ENCODE results near the gene CACNB1. TPM values are rescaled to one million over a fixed set of nuclear protein-coding genes. Genes with fewer than 3 reads are reported as not detected.

The CACNB1 gene
- polyA plus RNA-seq, 1 donor (not counting 4 experiments of a cell fraction or from before 2014, with no cell fraction given): 4.0 TPM

DNA sequence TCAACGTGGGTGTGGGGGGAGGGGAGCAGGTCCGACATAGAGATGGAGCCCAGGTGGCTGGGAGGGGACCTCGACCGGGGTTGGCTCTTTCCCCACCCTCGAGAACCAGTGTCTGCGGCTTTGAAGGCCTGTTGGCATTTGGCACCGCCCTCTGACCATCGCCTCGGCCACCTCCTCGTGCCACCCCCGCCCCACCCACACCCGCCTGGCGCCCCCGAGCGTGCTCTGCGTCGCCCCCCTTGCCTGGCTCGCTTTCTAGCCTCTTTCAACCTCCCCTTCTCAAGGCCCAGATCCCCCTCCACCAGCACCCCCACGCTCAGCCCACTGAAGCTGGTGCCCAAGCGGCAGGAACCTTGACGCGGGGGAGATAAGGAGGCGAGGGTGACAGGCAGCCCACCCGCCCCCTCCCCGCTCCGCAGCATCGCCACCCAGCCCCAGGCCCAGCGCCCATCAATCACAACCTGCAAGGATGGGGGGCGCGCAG is 619 bp downstream of the CACNB1 start:
- no peak for TF ChIP-seq CTCF (optimal IDR thresholded peaks at IDR 0.05 in 1 of 3, IDR thresholded peaks at IDR 0.05 in 1 of 3, conservative IDR thresholded peaks at IDR 0.05 in 1 of 3; ENCODE audit: extremely low read depth in 1 of 3, insufficient read depth in 2 of 3, low read length in 3 of 3)
- TF ChIP-seq EZH2 (IDR thresholded peaks at IDR 0.05; ENCODE audit: low read length): no peak
- Histone ChIP-seq H3K4me2 (ENCODE audit: control insufficient read depth, extremely low read depth, insufficient read depth, low read depth, low read length) (peak overlapping the region; percentile 80), H3K27ac (ENCODE audit: control insufficient read depth, insufficient read depth, low read length) (no peak overlapping the region), H3K79me2 (ENCODE audit: control insufficient read depth, insufficient read depth, low read length) (peaks cover 40% of the 10 kb centered on the region), H3K9ac (ENCODE audit: control insufficient read depth, extremely low read depth, insufficient read depth, low read length) (peak overlapping the region; percentile 66), H3K27me3 (ENCODE audit: control insufficient read depth, extremely low read depth, insufficient read depth, low read length) (no peaks in the 10 kb centered on the region), H3K9me1 (ENCODE audit: control insufficient read depth, extremely low read depth, insufficient read depth, low read length) (no peaks in the 10 kb centered on the region), H3K9me3 (ENCODE audit: control insufficient read depth, low read depth, low read length) (no peaks in the 10 kb centered on the region), H3K36me3 (ENCODE audit: control insufficient read depth in 2 of 2, extremely low read depth in 1 of 2, insufficient read depth in 2 of 2, low read length in 2 of 2) (peaks cover under 1 to 14% of the 10 kb centered on the region in 2 experiments), H3K4me3 (ENCODE audit: control insufficient read depth in 2 of 3, extremely low read depth in 1 of 3, insufficient read depth in 2 of 3, low read depth in 1 of 3, low read length in 3 of 3) (peak overlapping the region; percentile 65 to 75 (median 72)), H2AFZ (ENCODE audit: control insufficient read depth, low read length) (peak overlapping the region; percentile 52), H3K4me1 (ENCODE audit: control insufficient read depth, extremely low read depth, insufficient read depth, low read length) (peaks cover 19% of the 10 kb centered on the region), H4K20me1 (ENCODE audit: control insufficient read depth, extremely low read depth, insufficient read depth, low read length) (no peaks in the 10 kb centered on the region)
- no peak for DNase-seq (ENCODE audit: low read depth, low spot score)
- dilution Hi-C loops (cut with MboI; ENCODE audit: extremely low pct_ligation_motif_present, low sequenced_read_pairs): no loop called here
- no peak for FAIRE-seq

DNA sequence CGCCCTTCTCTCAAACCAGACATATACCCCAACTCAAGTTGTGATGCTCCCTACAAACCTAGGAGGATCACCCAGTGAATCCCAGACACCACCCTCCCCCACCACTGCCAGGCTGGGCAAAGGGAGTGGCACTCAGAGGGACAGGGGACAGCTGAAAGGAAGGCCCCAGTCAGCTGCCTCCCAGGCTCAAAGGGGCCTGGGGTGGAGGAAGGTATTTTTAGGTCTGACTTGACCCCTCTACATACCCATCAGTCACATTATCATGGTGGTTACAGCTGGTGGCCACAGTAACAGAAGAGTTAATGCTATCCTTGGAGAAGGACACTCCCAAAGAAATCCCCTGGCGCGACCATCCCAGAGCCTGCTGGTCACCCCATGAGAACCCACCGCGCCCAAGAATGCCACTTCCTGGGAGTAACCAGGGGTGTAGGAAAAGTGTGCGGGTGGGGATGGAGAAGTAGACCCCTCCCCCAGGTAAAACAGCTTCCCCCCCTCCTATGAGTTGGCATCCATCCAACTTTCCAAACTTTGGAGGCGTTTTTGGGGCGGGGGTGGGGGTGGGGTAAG is 1.1 kb downstream of the CACNB1 start:
- Histone ChIP-seq H3K27me3 (ENCODE audit: control insufficient read depth, extremely low read depth, insufficient read depth, low read length) (no peaks in the 10 kb centered on the region), H4K20me1 (ENCODE audit: control insufficient read depth, extremely low read depth, insufficient read depth, low read length) (no peaks in the 10 kb centered on the region), H3K9ac (ENCODE audit: control insufficient read depth, extremely low read depth, insufficient read depth, low read length) (peak overlapping the region; percentile 39), H3K36me3 (ENCODE audit: control insufficient read depth in 2 of 2, extremely low read depth in 1 of 2, insufficient read depth in 2 of 2, low read length in 2 of 2) (peaks cover 2 to 17% of the 10 kb centered on the region in 2 experiments), H3K9me3 (ENCODE audit: control insufficient read depth, low read depth, low read length) (no peaks in the 10 kb centered on the region), H3K4me3 (ENCODE audit: control insufficient read depth in 2 of 3, extremely low read depth in 1 of 3, insufficient read depth in 2 of 3, low read depth in 1 of 3, low read length in 3 of 3) (peak overlapping the region; percentile 53 to 75 (median 58)), H3K9me1 (ENCODE audit: control insufficient read depth, extremely low read depth, insufficient read depth, low read length) (no peaks in the 10 kb centered on the region), H3K27ac (ENCODE audit: control insufficient read depth, insufficient read depth, low read length) (no peak overlapping the region), H3K79me2 (ENCODE audit: control insufficient read depth, insufficient read depth, low read length) (peaks cover 35% of the 10 kb centered on the region), H3K4me1 (ENCODE audit: control insufficient read depth, extremely low read depth, insufficient read depth, low read length) (peaks cover 15% of the 10 kb centered on the region), H2AFZ (ENCODE audit: control insufficient read depth, low read length) (no peak overlapping the region), H3K4me2 (ENCODE audit: control insufficient read depth, extremely low read depth, insufficient read depth, low read depth, low read length) (peak overlapping the region; percentile 80)
- no peak for TF ChIP-seq EZH2 (IDR thresholded peaks at IDR 0.05; ENCODE audit: low read length)
- TF ChIP-seq CTCF (optimal IDR thresholded peaks at IDR 0.05 in 1 of 3, IDR thresholded peaks at IDR 0.05 in 1 of 3, conservative IDR thresholded peaks at IDR 0.05 in 1 of 3; ENCODE audit: extremely low read depth in 1 of 3, insufficient read depth in 2 of 3, low read length in 3 of 3): no peak
- DNase-seq (ENCODE audit: low read depth, low spot score) (no peak), FAIRE-seq (no peak)
- dilution Hi-C loops (cut with MboI; ENCODE audit: extremely low pct_ligation_motif_present, low sequenced_read_pairs): no loop called here

Measured in keratinocyte (primary cell).